GM19240 (cell line): ENCODE measurements around the gene NPHS2.

Source experiments
- DNase-seq: peaks from one replicate; pipeline ENCODE4 v3.0.0; 2011; ENCODE audit warnings: low spot score; ENCODE audit not compliant: insufficient read length

Gene NPHS2

GRCh38 chr1:179575497-179576314, at the start of gene NPHS2:
Gene NPHS2, minus strand, starts transcription at chr1:179575948. Its CDS starts 84 bp downstream, at chr1:179575864.
- no peak for DNase-seq

DNA sequence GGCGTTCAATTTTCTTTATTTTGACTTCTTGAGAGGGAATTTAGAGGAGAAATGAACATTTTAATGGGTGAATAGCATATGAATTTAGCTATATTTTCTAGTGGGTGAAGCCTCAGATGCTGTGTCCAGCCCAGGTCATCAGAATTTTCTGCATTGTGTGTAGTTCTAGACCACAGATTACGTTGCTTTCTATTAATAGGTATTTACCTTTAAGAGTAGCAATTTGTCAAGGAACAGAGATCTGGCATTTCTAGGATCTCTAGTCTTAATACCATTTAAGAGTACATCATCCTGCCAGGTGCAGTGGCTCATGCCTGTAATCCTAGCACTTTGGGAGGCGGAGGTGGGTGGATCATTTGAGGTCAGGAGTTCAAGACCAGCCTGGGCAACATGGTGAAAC, 36.6 kb upstream of the NPHS2 start:
- DNase-seq, result no peak

DNA sequence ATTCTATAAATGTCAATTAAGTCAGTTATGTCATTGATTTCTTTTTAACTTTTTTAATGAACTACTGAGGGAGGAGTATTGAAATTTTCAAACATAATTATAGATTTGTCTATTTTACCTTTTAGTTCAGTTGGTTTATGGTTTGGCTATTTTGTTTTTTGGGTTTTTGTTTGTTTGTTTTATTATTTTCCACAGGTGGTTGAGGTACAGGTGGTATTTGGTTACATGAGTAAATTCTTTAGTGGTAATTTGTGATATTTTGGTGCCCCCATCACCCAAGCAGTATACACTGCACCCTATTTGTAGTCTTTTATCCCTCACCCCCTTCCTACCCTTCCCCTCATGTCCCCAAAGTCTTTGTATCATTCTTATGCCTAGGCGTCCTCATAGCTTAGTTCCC, 25.3 kb upstream of the NPHS2 start:
- no peak for DNase-seq

DNA sequence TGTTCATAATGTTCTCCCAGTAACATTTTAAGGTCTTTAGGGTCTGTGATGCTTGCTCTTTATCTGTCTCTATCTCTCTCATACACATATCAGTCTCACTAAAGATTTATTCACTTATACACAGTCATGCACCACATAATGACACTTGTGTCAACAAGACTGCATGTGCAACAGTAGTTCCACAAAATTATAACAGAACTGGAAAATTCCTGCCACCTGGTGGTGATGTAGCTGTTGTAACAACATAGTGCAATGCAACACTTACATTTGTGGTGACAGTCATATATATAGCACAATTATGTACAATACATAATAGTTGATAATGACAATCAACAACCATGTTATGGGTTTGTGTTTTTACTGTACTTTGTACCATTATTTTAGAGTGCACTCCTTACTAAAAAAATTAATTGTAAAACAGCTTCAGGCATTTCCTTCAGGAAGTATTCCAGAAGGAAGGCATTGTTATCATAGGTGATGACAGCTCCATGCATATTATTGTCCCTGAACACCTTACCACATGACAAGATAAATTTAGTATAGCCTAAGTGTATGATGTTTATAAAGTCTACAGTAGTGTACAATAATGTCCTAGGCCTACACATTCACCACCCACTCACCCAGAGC, 24.0 kb upstream of the NPHS2 start:
- DNase-seq, result no peak

DNA sequence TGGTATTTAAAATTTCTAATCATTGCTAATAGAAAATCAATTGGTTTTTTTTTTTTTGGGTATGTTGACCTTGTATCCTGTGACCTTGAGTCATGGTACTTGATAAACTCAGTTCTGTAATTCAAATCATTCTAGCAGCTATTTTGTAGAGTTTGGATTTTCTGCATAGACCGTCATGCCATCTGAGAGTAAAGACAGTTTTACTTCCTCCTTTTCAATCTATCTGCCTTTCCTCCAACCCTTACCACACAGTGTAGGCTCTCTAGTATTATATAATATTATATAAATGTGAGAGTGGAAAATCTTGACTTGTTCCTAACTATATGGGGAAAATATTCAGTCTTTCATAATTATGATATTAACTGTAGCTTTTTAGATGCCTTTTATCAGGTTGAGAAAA, 22.9 kb upstream of the NPHS2 start:
- DNase-seq, result no peak

GRCh38 chr1:179591592-179592580, 16.1 kb upstream of the NPHS2 start, which contains the start of gene TDRD5:
Gene TDRD5, plus strand, starts transcription at chr1:179591832. Its CDS starts 784 bp downstream, at chr1:179592616.
- DNase-seq, result no peak

DNA sequence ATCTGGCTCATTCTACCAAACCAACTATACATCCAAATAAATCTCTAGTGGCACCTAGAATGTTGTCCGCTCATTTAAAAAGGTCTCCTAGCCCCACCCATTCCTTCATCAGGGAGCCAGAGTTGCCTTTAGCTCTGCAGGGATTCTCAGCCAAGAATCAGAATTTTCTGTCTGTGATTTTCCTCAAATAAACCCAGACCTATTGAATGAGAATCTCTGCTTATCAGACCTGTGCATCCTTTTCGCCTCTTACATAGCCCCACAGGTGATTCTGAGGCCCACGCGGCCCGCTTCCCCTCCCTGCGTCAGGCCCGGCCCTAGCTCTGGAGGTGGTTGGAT, 15.5 kb upstream of the NPHS2 start:
- DNase-seq, result no peak

DNA sequence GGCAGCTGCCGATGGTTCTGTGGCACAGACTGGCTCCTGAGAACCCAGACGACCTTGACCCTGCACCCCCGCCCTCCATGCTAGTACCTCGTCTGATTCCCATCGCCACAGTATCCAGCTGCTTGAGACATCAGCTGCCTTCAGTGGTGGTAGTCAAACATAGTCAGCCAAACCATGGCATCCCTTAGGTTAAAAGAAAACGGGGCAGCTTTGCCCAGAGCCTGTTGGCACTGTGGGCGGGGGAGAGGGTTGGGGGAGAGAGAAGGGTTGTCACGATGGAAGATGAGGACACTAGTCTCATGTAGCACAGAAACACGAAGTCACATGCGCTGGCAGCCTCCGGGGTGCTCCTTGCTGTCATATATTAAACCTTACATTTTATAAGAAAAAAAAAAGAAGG, 14.9 kb upstream of the NPHS2 start:
- no peak for DNase-seq

- DNase-seq, result no peak
Measured at GRCh38 chr1:179589509-179589908, 13.8 kb upstream of the NPHS2 start.

DNA sequence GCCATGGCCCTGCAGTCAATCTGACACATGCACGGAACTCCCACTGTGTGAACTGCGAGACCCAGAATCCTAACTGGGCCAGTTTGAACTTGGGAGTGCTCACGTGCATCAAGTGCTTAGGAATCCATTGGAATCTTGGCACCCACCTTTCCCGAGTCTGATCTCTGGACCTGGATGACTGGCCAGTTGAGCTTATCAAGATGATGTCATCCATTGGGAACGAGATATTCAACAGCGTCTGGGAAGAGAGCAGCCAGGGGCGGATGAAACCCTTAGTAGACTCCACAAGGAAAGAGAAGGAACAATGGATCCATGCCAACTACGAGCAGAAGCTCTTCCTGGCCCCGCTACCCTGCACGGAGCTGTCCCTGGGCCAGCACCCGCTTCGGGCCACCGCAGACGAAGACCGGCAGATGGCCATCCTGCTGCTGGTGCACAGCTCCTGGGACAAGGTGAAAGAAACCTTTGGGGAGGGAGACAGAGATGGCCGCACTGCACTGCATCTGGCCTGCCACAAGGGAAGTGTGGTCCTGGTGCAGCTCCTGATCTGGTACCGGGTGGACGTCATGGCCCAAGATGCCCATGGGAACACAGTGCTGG, 12.8 kb upstream of the NPHS2 start:
- no peak for DNase-seq

- no peak for DNase-seq
Measured at GRCh38 chr1:179587336-179587735, 11.6 kb upstream of the NPHS2 start.

DNA sequence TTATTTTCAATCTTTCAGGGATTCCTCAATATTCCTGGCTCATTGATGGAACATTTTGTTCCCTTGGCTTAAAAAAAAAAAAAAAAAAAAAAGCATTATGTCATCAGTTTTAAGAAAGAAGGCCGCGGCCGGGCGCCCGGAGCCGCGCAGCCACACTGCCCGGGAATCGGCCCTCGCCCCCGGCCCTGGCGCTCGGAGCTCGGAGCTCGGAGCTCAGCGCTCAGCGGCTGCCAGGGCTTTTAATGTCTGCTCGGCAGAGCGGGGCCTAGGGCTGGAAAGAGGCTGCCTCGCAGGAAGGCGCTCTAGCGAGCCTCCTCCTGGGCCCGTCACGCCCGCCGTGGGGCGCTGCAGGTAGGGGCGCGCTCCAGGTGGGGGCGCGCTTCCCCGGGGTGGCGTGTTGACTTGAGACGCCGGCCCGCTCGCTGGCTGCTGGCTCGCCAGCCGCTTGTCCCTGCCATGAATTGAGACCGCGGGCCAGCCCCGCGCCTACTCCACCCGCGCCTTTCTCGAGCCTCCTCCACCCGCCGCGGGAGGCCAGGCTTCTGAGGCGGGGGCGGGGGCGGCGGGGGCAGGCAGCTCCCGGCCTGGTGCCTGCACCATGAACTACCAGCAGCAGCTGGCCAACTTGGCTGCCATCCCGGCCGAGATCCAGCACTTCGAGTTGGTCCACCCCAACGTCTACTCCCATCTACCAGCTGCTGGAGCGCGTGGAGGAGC, 10.5 kb upstream of the NPHS2 start:
- DNase-seq, result no peak

DNA sequence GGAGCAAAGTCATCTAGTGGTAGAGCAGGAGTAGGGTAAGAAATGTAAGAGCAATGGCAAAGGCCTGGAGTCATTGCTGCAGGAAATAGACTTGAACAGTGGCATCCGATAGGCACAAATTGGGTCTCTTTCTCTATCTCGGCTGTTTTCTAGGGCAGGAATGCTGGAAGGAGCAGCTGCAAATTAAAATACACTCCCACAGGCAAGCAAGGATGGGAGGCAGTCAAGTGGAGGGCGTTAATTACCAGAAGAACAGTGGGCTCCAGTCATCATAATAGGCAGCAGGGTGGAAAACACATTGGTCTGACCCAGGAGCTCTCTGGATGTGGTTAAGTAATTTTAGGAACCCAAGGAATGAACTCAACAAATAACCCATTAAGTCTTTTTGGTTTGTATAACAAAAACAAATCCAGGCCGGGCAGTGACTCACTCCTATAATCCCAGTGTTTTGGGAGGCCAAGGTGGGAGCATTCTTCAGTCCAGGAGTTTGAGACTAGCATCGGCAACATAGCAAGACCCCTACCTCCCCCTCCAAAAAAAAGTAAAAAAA, 8.1 kb upstream of the NPHS2 start:
- DNase-seq, result no peak

DNA sequence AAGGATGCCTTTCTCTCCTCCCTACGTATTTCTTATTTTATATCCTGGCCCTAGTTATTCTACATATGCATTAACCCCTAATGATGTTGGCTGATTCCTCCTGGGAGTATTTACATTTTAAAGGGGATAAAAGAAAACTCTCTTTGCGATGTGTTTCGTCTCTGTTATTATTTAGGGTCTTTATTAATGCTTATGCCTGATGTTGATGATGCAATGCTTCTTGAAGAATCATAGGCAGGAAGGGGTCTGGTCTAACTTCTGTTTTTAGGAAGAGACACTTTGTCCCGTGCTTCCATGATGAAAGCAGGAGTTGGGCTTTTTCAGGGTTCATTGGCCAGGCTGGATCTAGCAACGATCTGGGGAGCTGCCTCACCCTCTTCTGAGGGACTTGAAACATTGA, 761 bp upstream of the NPHS2 start:
- no peak for DNase-seq

DNA sequence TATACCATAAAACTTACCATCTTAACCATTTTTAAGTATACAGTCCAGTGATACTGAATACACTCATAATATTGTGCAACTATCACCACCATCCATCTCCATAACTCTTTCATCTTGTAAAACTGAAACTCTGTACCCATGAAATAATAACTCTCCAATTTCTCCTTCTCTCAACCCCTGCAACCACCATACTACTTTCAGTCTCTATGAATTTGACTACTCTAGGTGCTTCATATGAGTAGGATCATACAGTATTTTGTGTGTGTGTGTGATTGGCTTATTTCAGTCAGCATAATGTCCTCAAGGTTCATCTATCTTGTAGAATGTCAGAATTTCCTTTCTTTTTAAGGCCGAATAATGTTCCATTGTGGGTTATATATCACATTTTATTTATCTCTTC, 17.7 kb downstream of the NPHS2 start:
- DNase-seq, result no peak

- no peak for DNase-seq
Measured at GRCh38 chr1:179554427-179554826, 21.3 kb downstream of the NPHS2 start.

DNA sequence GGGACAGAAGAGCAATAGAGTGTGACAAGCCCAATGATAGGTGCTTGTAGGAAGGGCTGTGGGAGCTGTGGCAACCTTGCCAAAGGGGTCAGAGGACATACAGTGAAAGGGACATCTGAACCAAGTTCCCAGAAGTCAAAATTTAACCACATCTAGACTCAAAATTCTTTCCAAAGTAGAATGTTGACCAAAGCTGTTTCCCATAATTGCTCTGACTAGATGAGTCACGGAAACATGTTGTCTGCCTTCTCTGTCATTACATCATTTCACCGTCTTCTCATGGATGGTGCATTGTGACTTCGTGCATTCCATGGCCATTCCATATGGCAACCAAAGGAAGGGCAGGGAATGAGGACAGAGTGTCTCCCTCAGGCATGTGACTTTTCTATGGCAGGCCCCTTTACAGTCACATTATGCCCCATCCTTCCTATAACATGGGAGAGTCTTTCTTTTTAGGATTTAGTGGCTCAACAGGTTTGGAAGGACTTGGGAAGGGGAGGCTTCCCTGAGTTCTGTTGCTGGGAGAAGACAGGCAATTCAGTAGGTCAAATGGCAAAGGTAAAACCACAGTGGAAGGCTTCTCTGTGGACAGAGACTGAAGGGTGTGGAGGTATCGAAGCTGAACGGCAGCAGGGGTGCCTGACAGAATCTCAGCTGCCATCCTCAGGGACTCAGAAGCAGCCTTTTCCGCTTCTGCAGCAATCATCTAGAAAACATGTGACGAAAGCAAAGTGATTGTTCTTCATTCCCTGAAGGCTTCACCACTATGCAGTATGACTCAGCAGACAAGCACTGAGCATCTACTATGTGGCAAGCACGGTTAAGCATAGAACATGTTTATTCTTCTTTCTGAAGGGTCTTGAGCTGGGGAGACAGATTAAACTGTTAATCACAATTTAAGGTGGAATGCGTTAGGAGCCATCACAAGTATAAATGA, 24.7 kb downstream of the NPHS2 start:
- DNase-seq, result no peak

GRCh38 chr1:179549368-179549700, 26.4 kb downstream of the NPHS2 start:
- no peak for DNase-seq

DNA sequence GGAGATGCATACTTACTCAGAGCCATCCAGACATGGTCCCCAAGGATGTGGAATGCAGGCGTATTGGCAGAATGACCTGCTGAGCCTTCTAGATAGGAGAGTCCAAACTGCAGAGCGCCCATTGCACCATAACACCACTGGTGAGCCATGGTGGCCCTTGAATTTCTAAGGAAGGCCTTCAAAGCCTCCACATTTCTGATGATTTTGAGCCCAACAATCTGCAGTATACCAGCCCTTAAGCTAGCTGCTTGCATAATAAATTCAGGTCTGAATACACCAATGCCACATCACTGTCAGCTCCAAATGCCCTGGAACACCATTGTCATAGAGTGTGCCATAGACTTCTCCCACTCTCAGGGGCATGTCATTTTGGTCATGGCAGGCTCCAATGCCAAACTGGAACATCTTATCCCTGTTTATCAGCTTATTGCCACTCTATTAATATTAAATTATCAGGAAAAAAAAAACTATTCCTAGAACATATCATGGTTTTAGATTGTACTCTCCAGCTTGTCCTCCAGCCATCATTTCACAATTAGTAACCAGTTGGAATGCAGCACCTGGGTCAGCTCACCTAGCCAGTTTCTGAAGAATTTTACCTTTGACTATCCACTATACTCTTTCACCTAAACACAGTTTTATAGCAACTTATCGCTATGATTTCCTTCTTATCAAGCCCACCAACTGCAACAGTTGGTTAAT, 26.9 kb downstream of the NPHS2 start:
- no peak for DNase-seq
